Trophoblast cell (in vitro differentiated cells and primary cell): Measurements from ENCODE around the gene DQX1.

Experiments used
- DNase-seq, 2 donors: peaks; one replicate each; pipeline ENCODE4 v3.0.0-alpha.2; 2016
- H2AFZ ChIP-seq: 2 replicates; pipeline ENCODE4 v1.6.1; 2013; ENCODE audit warnings: low read length, moderate library complexity, mild to moderate bottlenecking; ENCODE audit not compliant: insufficient read depth, poor library complexity
- H2AK5ac ChIP-seq: 2 replicates; pipeline ENCODE4 v1.6.1; 2013; ENCODE audit warnings: mild to moderate bottlenecking, low read length
- H2BK120ac ChIP-seq: 2 replicates; pipeline ENCODE4 v1.6.1; 2013; ENCODE audit warnings: low read length, mild to moderate bottlenecking, moderate library complexity; ENCODE audit not compliant: insufficient read depth, poor library complexity
- H2BK12ac ChIP-seq: 2 replicates; pipeline ENCODE4 v1.6.1; 2013; ENCODE audit warnings: mild to moderate bottlenecking, low read length, moderate library complexity
- H2BK5ac ChIP-seq: 2 replicates; pipeline ENCODE4 v1.6.1; 2013; ENCODE audit warnings: low read length, low read depth, moderate library complexity, mild to moderate bottlenecking; ENCODE audit not compliant: poor library complexity
- H3K14ac ChIP-seq: 2 replicates; pipeline ENCODE4 v1.6.1; 2013; ENCODE audit warnings: mild to moderate bottlenecking, low read length
- H3K18ac ChIP-seq: 2 replicates; pipeline ENCODE4 v1.6.1; 2013; ENCODE audit warnings: mild to moderate bottlenecking, low read length
- H3K23ac ChIP-seq: 2 replicates; pipeline ENCODE4 v1.6.1; 2013; ENCODE audit warnings: low read length
- H3K27ac ChIP-seq: 2 replicates; pipeline ENCODE4 v1.5.1; 2013; ENCODE audit warnings: low read depth, mild to moderate bottlenecking, inconsistent platforms, low read length, moderate library complexity
- H3K27me3 ChIP-seq: 2 replicates; pipeline ENCODE4 v1.6.1; 2013; ENCODE audit warnings: inconsistent platforms, mild to moderate bottlenecking, low read length, moderate library complexity; ENCODE audit not compliant: insufficient read depth
- H3K36me3 ChIP-seq, 2 experiments: 1 replicate in 1 of 2; 2 replicates in 1 of 2; pipeline ENCODE4 v1.6.1; 2013; ENCODE audit warnings: low read length in 2 of 2, mild to moderate bottlenecking in 2 of 2, moderate library complexity in 1 of 2; ENCODE audit not compliant: insufficient read depth in 2 of 2, control insufficient read depth in 1 of 2
- H3K4ac ChIP-seq: 2 replicates; pipeline ENCODE4 v1.6.1; 2013; ENCODE audit warnings: low read depth, mild to moderate bottlenecking, low read length, moderate library complexity
- H3K4me1 ChIP-seq, 2 experiments: 1 replicate in 1 of 2; 2 replicates in 1 of 2; pipeline ENCODE4 v1.6.1; 2013; ENCODE audit warnings: low read length in 2 of 2, mild to moderate bottlenecking in 2 of 2, moderate library complexity in 1 of 2; ENCODE audit not compliant: insufficient read depth in 2 of 2, control insufficient read depth in 1 of 2
- H3K4me2 ChIP-seq: 2 replicates; pipeline ENCODE4 v1.6.1; 2013; ENCODE audit warnings: inconsistent platforms, mild to moderate bottlenecking, low read length, moderate library complexity
- H3K4me3 ChIP-seq: 2 replicates; pipeline ENCODE4 v1.5.1; 2013; ENCODE audit warnings: mild to moderate bottlenecking, low read depth, low read length, inconsistent platforms
- H3K79me1 ChIP-seq: one replicate; pipeline ENCODE4 v1.6.1; 2013; ENCODE audit warnings: low read length
- H3K79me2 ChIP-seq: 2 replicates; pipeline ENCODE4 v1.6.1; 2013; ENCODE audit warnings: low read length, mild to moderate bottlenecking; ENCODE audit not compliant: control insufficient read depth, insufficient read depth, poor library complexity
- H3K9ac ChIP-seq: 2 replicates; pipeline ENCODE4 v1.6.1; 2013; ENCODE audit warnings: mild to moderate bottlenecking, low read length
- H3K9me3 ChIP-seq: 2 replicates; pipeline ENCODE4 v1.6.1; 2013; ENCODE audit warnings: low read depth, mild to moderate bottlenecking, control low read depth, inconsistent platforms, low read length; ENCODE audit not compliant: insufficient read depth
- H4K12ac ChIP-seq: 2 replicates; pipeline ENCODE4 v1.6.1; 2013; ENCODE audit warnings: low read depth, mild to moderate bottlenecking, low read length, moderate library complexity
- H4K8ac ChIP-seq: 2 replicates; pipeline ENCODE4 v1.6.1; 2013; ENCODE audit warnings: low read depth, mild to moderate bottlenecking, low read length, moderate library complexity
- H4K91ac ChIP-seq: one replicate; pipeline ENCODE4 v1.6.1; 2013; ENCODE audit warnings: low read depth, mild to moderate bottlenecking, low read length, moderate library complexity
- WGBS: extraction: QIAGEN DNeasy Blood & Tissue Kit; methylation state at CpG from one replicate; pipeline ENCODE4 v1.1.7; 2013; ENCODE audit warnings: missing lambda C conversion rate; ENCODE audit not compliant: insufficient read length, insufficient coverage; ENCODE audit errors: extremely low coverage; 5-methylcytosine and 5-hydroxymethylcytosine counted together

The DQX1 gene

DNA sequence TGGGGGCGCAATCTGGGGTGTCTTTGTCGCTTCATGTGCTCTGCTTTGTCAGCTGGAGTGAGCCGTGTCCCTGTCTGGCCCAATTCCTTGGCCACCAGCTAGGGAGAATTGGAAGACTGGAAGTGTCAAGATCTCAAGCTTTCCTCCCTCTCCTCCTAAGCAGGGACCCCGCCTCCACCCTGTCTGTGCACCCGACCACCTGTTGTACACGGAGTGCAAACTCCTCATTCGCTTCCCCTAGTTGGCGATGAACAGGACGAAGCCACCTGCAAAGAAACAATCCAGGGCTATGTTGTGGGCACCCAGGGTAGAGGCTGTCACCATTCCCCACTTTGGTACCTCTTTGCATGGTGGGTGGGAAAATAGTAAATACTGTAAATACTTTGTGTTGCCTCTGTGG is 1.7 kb upstream of the DQX1 start:
- Histone ChIP-seq H3K23ac (no peak overlapping the region), H3K4ac (no peak overlapping the region), H3K4me1 (peaks cover 9 to 13% of the 10 kb centered on the region in 2 experiments), H3K4me2 (no peak overlapping the region), H2BK120ac (no peak overlapping the region), H2BK5ac (no peak overlapping the region), H2BK12ac (no peak overlapping the region), H3K36me3 (peaks cover 27 to 35% of the 10 kb centered on the region in 2 experiments), H3K79me1 (peaks cover 11% of the 10 kb centered on the region), H3K9ac (no peak overlapping the region), H4K12ac (no peak overlapping the region), H3K9me3 (no peaks in the 10 kb centered on the region), H4K8ac (no peak overlapping the region), H3K27ac (no peak overlapping the region), H3K4me3 (no peak overlapping the region), H3K18ac (no peak overlapping the region), H2AFZ (no peak overlapping the region), H2AK5ac (no peak overlapping the region), H4K91ac (no peak overlapping the region), H3K79me2 (peaks cover 13% of the 10 kb centered on the region), H3K14ac (no peak overlapping the region), H3K27me3 (no peaks in the 10 kb centered on the region)
- no peak for DNase-seq
- no CpG with 5 or more reads among the region's 9 CpGs for WGBS

DNA sequence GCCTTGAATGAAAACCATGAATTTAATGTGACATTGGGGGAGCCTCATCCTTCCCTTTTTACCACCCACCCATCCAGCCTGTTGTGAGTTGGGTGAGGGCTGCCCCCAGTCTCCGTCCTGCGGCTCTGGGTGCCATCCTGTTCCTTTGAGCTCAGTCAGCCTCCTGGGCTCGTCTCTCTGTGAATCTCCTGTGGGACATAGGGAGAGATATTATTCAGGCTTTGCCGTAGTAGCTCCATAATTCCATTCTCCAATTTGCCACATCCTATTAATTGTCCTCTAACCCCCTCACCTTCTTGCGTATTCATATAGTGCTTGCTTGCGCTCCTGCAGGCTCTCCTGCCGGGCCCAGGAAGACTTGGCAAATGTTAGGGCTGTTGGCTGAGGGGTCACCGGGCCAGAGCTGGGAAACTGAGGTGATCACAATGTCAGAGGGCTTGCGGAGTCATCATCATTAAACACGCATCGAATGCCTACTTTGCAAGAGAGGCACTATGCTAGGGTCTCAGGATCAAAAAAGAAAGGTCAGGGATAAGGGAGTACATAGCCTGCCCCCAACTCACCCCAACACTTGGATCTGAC is 709 bp upstream of the DQX1 start:
- no peak overlapping the region for H3K14ac ChIP-seq
- no peak overlapping the region for H2AFZ ChIP-seq
- no peak overlapping the region for H3K4me3 ChIP-seq
- no peaks in the 10 kb centered on the region for H3K27me3 ChIP-seq
- H2BK5ac ChIP-seq = no peak overlapping the region
- no peak overlapping the region for H2BK12ac ChIP-seq
- H3K4ac ChIP-seq = no peak overlapping the region
- H4K12ac ChIP-seq = no peak overlapping the region
- peaks cover 9 to 13% of the 10 kb centered on the region in 2 experiments for H3K4me1 ChIP-seq
- H3K23ac ChIP-seq = no peak overlapping the region
- no peak for DNase-seq
- no peak overlapping the region for H4K91ac ChIP-seq
- peaks cover 11% of the 10 kb centered on the region for H3K79me1 ChIP-seq
- no peak overlapping the region for H4K8ac ChIP-seq
- no peak overlapping the region for H3K4me2 ChIP-seq
- no peak overlapping the region for H2AK5ac ChIP-seq
- WGBS = no CpG with 5 or more reads among the region's 11 CpGs
- H3K18ac ChIP-seq = no peak overlapping the region
- peaks cover 13% of the 10 kb centered on the region for H3K79me2 ChIP-seq
- H3K9ac ChIP-seq = no peak overlapping the region
- no peak overlapping the region for H3K27ac ChIP-seq
- no peaks in the 10 kb centered on the region for H3K9me3 ChIP-seq
- H2BK120ac ChIP-seq = no peak overlapping the region
- H3K36me3 ChIP-seq = peaks cover 24 to 32% of the 10 kb centered on the region in 2 experiments

DNA sequence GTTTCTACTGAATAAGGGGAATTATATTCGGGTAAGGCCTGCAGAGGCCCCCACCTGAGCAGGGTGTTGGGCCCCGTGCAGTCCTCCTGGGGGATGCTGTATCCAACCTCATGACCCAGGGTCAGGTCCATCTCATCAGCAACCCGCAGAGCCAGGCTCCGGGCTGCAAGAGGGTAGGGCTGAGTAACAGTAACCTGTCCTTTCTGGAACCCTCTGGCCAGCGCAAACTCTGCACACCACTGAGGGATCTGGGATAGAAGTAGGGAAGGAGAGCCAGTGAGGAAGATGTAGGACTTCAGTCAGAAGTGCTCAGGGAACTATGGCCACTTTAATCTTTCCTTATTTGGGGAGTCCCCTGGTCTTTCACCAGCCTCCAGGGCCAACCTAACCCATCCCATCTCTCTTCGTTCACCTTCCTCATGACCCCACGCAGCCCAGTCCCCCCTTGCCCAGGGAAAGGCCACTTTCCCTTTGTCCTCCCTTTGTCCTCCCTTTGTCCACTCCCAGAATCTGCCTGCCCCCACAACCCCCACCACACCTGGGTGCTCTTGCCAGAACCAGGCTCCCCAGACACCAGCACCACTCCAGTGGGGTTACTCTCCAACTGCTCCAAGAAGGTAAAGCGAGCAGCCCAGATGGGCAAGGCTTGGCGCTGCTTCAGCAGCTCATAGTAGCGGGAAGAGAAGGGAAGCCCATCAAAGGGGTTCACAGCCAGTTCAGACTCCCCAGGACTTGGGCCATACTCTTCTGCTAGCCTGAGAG is 895 bp downstream of the DQX1 start:
- no peak overlapping the region for H2BK120ac ChIP-seq
- H3K27ac ChIP-seq = no peak overlapping the region
- no peak overlapping the region for H3K18ac ChIP-seq
- H3K4ac ChIP-seq = no peak overlapping the region
- DNase-seq = no peak
- H3K36me3 ChIP-seq = peaks cover 20 to 28% of the 10 kb centered on the region in 2 experiments
- no peak overlapping the region for H2AFZ ChIP-seq
- H3K4me1 ChIP-seq = peaks cover 3 to 7% of the 10 kb centered on the region in 2 experiments
- no peak overlapping the region for H4K91ac ChIP-seq
- H3K79me1 ChIP-seq = peaks cover 9% of the 10 kb centered on the region
- peaks cover 12% of the 10 kb centered on the region for H3K79me2 ChIP-seq
- no peak overlapping the region for H3K4me2 ChIP-seq
- H3K4me3 ChIP-seq = no peak overlapping the region
- no peak overlapping the region for H3K23ac ChIP-seq
- H2BK12ac ChIP-seq = no peak overlapping the region
- H2BK5ac ChIP-seq = no peak overlapping the region
- H3K9me3 ChIP-seq = no peaks in the 10 kb centered on the region
- no peak overlapping the region for H3K9ac ChIP-seq
- H4K12ac ChIP-seq = no peak overlapping the region
- no peak overlapping the region for H2AK5ac ChIP-seq
- H3K27me3 ChIP-seq = no peaks in the 10 kb centered on the region
- H4K8ac ChIP-seq = no peak overlapping the region
- H3K14ac ChIP-seq = no peak overlapping the region
- no CpG with 5 or more reads among the region's 10 CpGs for WGBS

DNA sequence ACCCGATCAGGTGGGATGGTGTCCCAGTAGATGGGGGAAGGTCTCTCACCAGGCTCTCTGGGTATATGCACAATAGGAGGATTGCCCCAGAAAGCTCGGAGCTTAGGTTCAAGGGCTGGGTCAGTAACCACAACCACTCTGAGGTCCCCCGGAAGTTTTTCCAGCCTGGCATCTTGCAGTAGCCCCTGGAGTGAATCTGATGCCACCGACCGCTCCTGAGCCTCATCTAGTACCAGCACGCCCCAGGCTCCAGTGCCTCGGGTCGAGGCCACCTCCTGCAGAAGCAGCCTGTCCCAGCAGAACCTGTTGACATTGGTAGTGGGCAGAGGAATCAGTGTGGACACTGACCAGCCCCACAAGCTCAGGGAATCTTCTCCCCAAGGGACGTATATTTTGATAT is 2.0 kb downstream of the DQX1 start:
- H4K91ac ChIP-seq = no peak overlapping the region
- H3K23ac ChIP-seq = no peak overlapping the region
- H3K27me3 ChIP-seq = peaks cover 4% of the 10 kb centered on the region
- peaks cover under 1% of the 10 kb centered on the region for H3K79me1 ChIP-seq
- WGBS = no CpG with 5 or more reads among the region's 9 CpGs
- no peak overlapping the region for H3K14ac ChIP-seq
- no peak overlapping the region for H2BK120ac ChIP-seq
- no peak overlapping the region for H4K8ac ChIP-seq
- no peak overlapping the region for H3K4me3 ChIP-seq
- H3K4ac ChIP-seq = no peak overlapping the region
- peaks cover 3 to 7% of the 10 kb centered on the region in 2 experiments for H3K4me1 ChIP-seq
- no peak overlapping the region for H3K9ac ChIP-seq
- H3K79me2 ChIP-seq = peaks cover 4% of the 10 kb centered on the region
- no peak overlapping the region for H2AK5ac ChIP-seq
- no peak for DNase-seq
- H2AFZ ChIP-seq = no peak overlapping the region
- no peak overlapping the region for H2BK5ac ChIP-seq
- H3K9me3 ChIP-seq = no peaks in the 10 kb centered on the region
- no peak overlapping the region for H3K4me2 ChIP-seq
- H3K27ac ChIP-seq = no peak overlapping the region
- H3K36me3 ChIP-seq = peaks cover 20 to 28% of the 10 kb centered on the region in 2 experiments
- H2BK12ac ChIP-seq = no peak overlapping the region
- no peak overlapping the region for H4K12ac ChIP-seq
- H3K18ac ChIP-seq = no peak overlapping the region
